Cerebellar nuclear complex (tissue), 1 donor: Measurements from ENCODE around the gene PLA2R1.

Experiments used
- DNase-seq, 2 experiments: peaks; one replicate each; lab custom pipeline; 2025; lab: John Stamatoyannopoulos, UW

The PLA2R1 gene

GRCh38 chr2:160062292-160063005 is at the start of gene PLA2R1:
Gene PLA2R1, minus strand, starts transcription at chr2:160062615. Its CDS starts 212 bp downstream, at chr2:160062403.
- no peak for DNase-seq

- DNase-seq: no peak
Observed at GRCh38 chr2:160110674-160111239, 48.3 kb upstream of the PLA2R1 start.

DNA sequence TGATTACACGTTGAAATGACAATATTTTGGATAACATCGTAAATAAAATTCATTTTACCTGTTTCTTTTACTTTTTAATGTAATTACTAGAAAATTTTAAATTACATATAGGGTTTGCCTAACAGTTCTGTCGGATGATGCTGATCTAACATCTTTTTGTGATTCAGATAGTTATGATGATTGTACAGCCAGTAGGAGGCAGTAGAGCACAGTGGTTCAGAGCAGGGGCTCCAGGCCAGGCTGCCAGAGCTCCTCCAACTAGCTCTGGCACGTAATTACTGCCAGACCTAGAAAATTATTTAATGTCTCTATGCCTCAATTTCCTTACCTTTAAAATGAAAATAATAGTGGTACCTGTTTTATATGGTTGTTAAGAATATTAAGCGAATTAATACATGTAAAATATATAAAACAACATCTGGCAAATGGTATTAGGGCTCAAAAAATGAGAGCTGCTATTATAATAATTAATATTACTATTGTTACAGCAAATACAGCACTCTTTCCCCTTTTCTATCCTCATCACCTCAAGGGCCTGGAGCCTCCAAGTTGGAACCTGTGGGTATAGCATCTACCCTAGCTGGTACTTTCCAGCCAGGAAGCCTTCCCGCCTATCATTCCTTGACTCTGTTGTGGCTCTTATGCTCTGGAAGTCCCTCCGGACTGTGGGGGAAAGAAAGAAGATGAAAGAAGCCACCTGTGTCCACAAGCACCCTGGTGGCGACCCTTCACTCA is 47.7 kb upstream of the PLA2R1 start:
- DNase-seq: no peak

GRCh38 chr2:160109243-160109642 is 46.8 kb upstream of the PLA2R1 start:
- no peak for DNase-seq

GRCh38 chr2:160108646-160109045 is 46.2 kb upstream of the PLA2R1 start:
- no peak for DNase-seq

DNA sequence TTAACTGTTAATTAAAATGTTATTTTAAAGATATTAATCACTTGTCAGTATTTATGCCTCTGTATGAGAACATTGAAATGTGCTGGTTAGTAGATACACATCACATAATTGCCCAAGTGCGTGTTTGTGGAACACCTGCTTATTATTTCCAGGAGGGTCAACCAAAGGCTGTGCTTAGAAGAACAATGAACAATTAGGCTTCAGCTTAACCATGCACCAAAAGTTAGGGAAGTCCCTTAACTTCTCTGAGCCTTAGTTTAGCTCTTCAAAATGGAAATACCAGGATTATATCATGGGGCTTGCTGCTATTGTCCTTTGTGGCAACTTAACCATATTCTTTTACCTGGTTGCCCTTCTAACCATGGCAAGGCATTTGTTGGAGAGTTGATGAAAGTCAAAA is 43.0 kb upstream of the PLA2R1 start:
- no peak for DNase-seq

GRCh38 chr2:160104115-160104514 is 41.7 kb upstream of the PLA2R1 start:
- no peak for DNase-seq

- no peak for DNase-seq
Observed at GRCh38 chr2:160097326-160097725, 34.9 kb upstream of the PLA2R1 start.

DNA sequence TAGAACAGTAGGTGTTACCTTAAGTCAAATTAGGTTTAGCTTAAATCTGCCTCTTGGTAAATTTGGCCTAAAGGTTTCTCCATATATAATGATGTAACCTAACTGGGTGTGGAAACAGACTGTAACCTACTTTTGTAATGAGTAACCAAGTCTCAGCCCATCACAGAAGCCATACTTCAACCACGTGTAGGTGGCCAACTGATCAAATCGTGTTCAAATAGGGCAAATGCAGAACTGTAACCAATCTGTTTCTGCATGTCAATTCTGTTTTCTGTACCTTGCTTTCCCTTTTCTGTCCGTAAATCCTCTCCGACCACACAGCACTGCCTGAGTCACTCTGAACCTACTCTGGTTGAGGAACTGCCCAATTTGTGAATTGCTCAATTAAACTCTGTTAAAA is 34.0 kb upstream of the PLA2R1 start:
- no peak for DNase-seq

GRCh38 chr2:160092445-160092844 is 30.0 kb upstream of the PLA2R1 start:
- no peak for DNase-seq

GRCh38 chr2:160091381-160091780 is 29.0 kb upstream of the PLA2R1 start:
- no peak for DNase-seq

GRCh38 chr2:160087854-160088745 is 25.7 kb upstream of the PLA2R1 start:
- DNase-seq: no peak

DNA sequence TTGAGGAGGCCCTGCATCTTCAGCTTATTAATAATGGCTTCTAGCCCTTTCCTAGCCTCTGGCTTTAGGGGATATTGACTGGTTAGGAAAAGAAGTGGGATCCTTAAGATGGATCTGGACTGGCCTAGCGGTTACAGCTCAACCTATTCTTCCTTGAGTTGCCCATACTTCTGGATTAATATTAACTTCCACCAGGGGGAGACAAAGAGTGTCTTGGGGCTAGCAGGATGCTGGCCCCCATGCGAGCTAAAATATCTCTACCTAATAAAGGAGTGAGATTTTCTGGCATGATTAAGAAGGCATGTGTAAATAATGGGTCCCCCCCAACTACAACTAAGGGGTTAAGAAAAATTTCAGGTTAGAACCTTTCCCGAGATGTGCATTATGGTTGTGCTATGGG is 23.2 kb upstream of the PLA2R1 start:
- DNase-seq: no peak

DNA sequence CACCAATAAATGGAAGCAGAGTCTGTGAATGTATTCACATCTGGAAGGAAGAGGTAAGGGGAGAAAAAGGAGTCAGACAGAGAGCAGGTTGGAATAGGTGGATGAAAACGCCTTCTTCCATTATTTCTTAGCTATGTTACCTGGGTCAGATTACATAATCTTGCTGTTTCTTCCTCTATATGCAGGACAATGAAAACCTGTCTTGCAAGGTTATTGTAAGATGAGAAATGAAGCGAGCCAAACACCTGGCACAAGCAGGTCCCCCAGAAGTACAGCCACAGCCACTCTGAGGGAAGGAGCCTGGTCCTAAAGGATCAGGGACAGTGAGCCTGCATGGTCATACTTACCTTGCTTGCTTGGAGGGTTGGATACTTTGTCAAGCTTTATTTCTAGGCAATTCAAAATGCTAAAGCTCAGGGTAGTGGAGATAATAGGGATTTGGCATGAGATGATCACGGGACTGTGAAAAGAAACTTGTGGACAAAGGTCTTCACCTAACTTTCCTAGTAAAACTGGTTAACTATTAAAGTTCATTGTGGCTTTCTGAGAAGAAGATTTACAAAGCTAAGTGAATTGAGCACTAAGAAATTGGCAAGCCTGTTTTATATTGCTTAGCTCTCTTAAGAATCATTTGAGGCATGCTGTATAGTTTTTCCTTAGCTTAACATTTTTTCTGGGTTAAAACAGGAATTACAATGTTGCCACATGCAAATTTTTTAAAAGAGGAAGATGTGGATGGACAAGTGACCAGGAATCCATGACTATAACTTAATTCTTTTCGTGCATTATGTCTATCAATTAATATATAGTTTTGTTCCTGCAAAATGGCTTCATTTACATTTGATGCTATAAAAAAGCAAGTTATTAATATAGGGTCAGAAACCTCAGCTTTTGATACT is 15.7 kb upstream of the PLA2R1 start:
- no peak for DNase-seq

DNA sequence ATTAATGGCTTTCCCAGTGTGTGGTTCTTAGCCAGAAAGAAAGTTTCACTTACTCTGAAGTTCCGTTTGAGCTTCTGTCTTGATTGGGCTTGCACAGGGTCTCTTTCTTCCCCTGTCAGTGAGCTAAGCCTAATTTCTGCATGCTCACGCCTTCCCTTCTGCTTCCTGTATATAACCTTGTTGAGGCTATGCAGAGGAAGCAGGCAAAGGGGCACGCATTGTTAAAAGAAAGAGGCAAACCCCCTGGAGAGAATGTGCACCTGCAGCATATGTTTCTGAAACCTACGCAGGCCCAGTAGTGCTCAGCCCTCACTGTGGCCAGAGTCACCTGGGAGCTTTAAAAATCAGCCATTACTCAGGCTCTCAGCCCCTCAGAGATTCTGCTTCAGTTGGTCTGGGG is 14.5 kb upstream of the PLA2R1 start:
- no peak for DNase-seq

GRCh38 chr2:160076241-160076640 is 13.8 kb upstream of the PLA2R1 start:
- DNase-seq: no peak

GRCh38 chr2:160075171-160075570 is 12.8 kb upstream of the PLA2R1 start:
- DNase-seq: no peak

GRCh38 chr2:160073284-160073888 is 11.0 kb upstream of the PLA2R1 start:
- no peak for DNase-seq

GRCh38 chr2:160068906-160069305 is 6.5 kb upstream of the PLA2R1 start:
- DNase-seq: no peak

- peak in 1 of 2 experiments; percentile 39 for DNase-seq
Observed at GRCh38 chr2:160064916-160065315, 2.5 kb upstream of the PLA2R1 start.
